ENCODE measurements around the gene C5orf24.

C5orf24 gene

GRCh38 chr5:134904610-134905245, 59.0 kb downstream of the C5orf24 start, which contains the start of gene PCBD2:
TSS of gene PCBD2 (plus strand) at chr5:134905131. CDS start at chr5:134905140, 9 bp downstream.
- peak; percentile 90 for DNase-seq (ENCODE audit: low spot score)
- peak; percentile 98 for TF ChIP-seq CTCF (IDR thresholded peaks at IDR 0.05; ENCODE audit: extremely low read depth, insufficient read depth, missing control alignments)

GRCh38 chr5:134905246-134905996, 59.7 kb downstream of the C5orf24 start:
- TF ChIP-seq CTCF (IDR thresholded peaks at IDR 0.05; ENCODE audit: extremely low read depth, insufficient read depth, missing control alignments) = peak; percentile 63
- peak; percentile 68 for DNase-seq (ENCODE audit: low spot score)
- in situ Hi-C loops (cut with MboI; ENCODE audit: low pct_unique_long_range_greater_than_20kb, low sequenced_read_pairs, unreplicated experiment) = loop anchor here (10.0 kb wide), 1 partner anchor 141 kb away; no protein-coding TSS in a partner anchor

More at GRCh38 chr5:134904610-134905245, 59.0 kb downstream of the C5orf24 start, which contains the start of gene PCBD2:
- in situ Hi-C loops (cut with MboI; ENCODE audit: low pct_unique_long_range_greater_than_20kb, low sequenced_read_pairs, unreplicated experiment) = loop anchor here (10.0 kb wide), 1 partner anchor 140 kb away; no protein-coding TSS in a partner anchor

- no peak for DNase-seq (ENCODE audit: low spot score)
- TF ChIP-seq CTCF (IDR thresholded peaks at IDR 0.05; ENCODE audit: extremely low read depth, insufficient read depth, missing control alignments) = no peak
- in situ Hi-C loops (cut with MboI; ENCODE audit: low pct_unique_long_range_greater_than_20kb, low sequenced_read_pairs, unreplicated experiment) = loop anchor here (10.0 kb wide), 1 partner anchor 142 kb away; no protein-coding TSS in a partner anchor
Observed at GRCh38 chr5:134906811-134907210, 61.0 kb downstream of the C5orf24 start.
